Endodermal cell (in vitro differentiated cells): ENCODE results near the gene PRDM12. TPM values are rescaled to one million over a fixed set of nuclear protein-coding genes. Genes with fewer than 3 reads are reported as not detected.

Experiments
- DNase-seq: peaks from one replicate; pipeline ENCODE4 v3.0.0-alpha.2; 2017
- H3K27ac ChIP-seq: 2 replicates; pipeline ENCODE4 v1.5.1; 2013; ENCODE audit warnings: mild to moderate bottlenecking, low read depth, low read length, moderate library complexity
- H3K27me3 ChIP-seq: 2 replicates; pipeline ENCODE4 v1.6.1; 2013; ENCODE audit warnings: mild to moderate bottlenecking, low read length, moderate library complexity; ENCODE audit not compliant: insufficient read depth, control insufficient read depth, poor library complexity, severe bottlenecking
- H3K36me3 ChIP-seq: 2 replicates; pipeline ENCODE4 v1.7.0; 2013; ENCODE audit warnings: mild to moderate bottlenecking, low read length, moderate library complexity; ENCODE audit not compliant: control insufficient read depth, insufficient read depth
- H3K4me1 ChIP-seq: one replicate; pipeline ENCODE4 v1.7.0; 2013; ENCODE audit warnings: low read length; ENCODE audit not compliant: control insufficient read depth, insufficient read depth
- H3K4me3 ChIP-seq: 2 replicates; pipeline ENCODE4 v1.5.1; 2013; ENCODE audit warnings: mild to moderate bottlenecking, low read length, moderate library complexity
- H3K9ac ChIP-seq: 2 replicates; pipeline ENCODE4 v1.6.1; 2013; ENCODE audit warnings: mild to moderate bottlenecking, low read length, moderate library complexity; ENCODE audit not compliant: poor library complexity, severe bottlenecking; ENCODE audit errors: extremely low read depth
- H3K9me3 ChIP-seq: 2 replicates; pipeline ENCODE4 v1.6.1; 2013; ENCODE audit warnings: mild to moderate bottlenecking, low read length, moderate library complexity; ENCODE audit not compliant: control insufficient read depth
- H3K27ac Mint-ChIP-seq: 2 replicates; pipeline ENCODE4 v1.8.0; 2020; ENCODE audit warnings: mixed read lengths
- H3K27me3 Mint-ChIP-seq: 2 replicates; pipeline ENCODE4 v1.8.0; 2021; ENCODE audit warnings: mild to moderate bottlenecking, mixed read lengths; ENCODE audit not compliant: insufficient read depth
- H3K36me3 Mint-ChIP-seq: 2 replicates; pipeline ENCODE4 v1.8.0; 2020; ENCODE audit warnings: low read depth, mixed read lengths
- H3K4me1 Mint-ChIP-seq: 2 replicates; pipeline ENCODE4 v1.8.0; 2020; ENCODE audit warnings: mixed read lengths
- H3K4me3 Mint-ChIP-seq: 2 replicates; pipeline ENCODE4 v1.8.0; 2020; ENCODE audit warnings: mild to moderate bottlenecking, moderate library complexity, mixed read lengths
- H3K9me3 Mint-ChIP-seq: 2 replicates; pipeline ENCODE4 v1.8.0; 2020; ENCODE audit warnings: mild to moderate bottlenecking, mixed read lengths
- CTCF ChIP-seq: fragments of 200-600 bp; sonication (generic); conservative IDR thresholded peaks from 2 replicates; pipeline ENCODE4 v1.5.0; 2021; ENCODE audit warnings: antibody characterized with exemption, mild to moderate bottlenecking
- WGBS, 2 experiments: methylation state at CpG; one replicate each; pipeline versions ENCODE4 v1.1.5 to v1.1.7; 2013; ENCODE audit warnings: missing lambda C conversion rate in 2 of 2, mixed read lengths in 1 of 2; ENCODE audit not compliant: insufficient coverage in 1 of 2, insufficient read length in 1 of 2; 5-methylcytosine and 5-hydroxymethylcytosine counted together
- total RNA-seq, 2 donors: library from RNA; stranded (reverse); fragmentation: NEBNext Ultra II Directional in 1 of 2; extraction: Animal tissue kit (Norgen Biotek cat#: 25700) in 1 of 2; gene quantifications; 2 replicates in 1 of 2; 3 replicates in 1 of 2; pipeline ENCODE4 v1.2.1, GENCODE V29; 2021

The PRDM12 gene
- total RNA-seq, 2 donors from 2014 or later = not detected

- Histone ChIP-seq H3K9me3 (no peaks in the 10 kb centered on the region), H3K4me1 (no peaks in the 10 kb centered on the region), H3K9ac (no peak overlapping the region), H3K27ac (no peak overlapping the region), H3K4me3 (no peak overlapping the region), H3K27me3 (no peaks in the 10 kb centered on the region), H3K36me3 (peaks cover 88% of the 10 kb centered on the region)
- TF ChIP-seq CTCF = no peak
- H3K27me3 Mint-ChIP-seq = no peaks in the 10 kb centered on the region
- peak overlapping the region; percentile 64 for H3K27ac Mint-ChIP-seq
- WGBS, 2 experiments = 89 to 92% methylated on average over 18 to 27 of the region's 27 CpGs
- peaks cover 67% of the 10 kb centered on the region for H3K36me3 Mint-ChIP-seq
- peak; percentile 39 for DNase-seq
- no peaks in the 10 kb centered on the region for H3K9me3 Mint-ChIP-seq
- no peaks in the 10 kb centered on the region for H3K4me1 Mint-ChIP-seq
- no peak overlapping the region for H3K4me3 Mint-ChIP-seq
Observed at GRCh38 chr9:130630506-130631330, 33.7 kb upstream of the PRDM12 start.

GRCh38 chr9:130631331-130632080 lies 32.9 kb upstream of the PRDM12 start:
- Histone ChIP-seq H3K9me3 (no peaks in the 10 kb centered on the region), H3K9ac (no peak overlapping the region), H3K36me3 (peaks cover 85% of the 10 kb centered on the region), H3K27me3 (no peaks in the 10 kb centered on the region), H3K4me3 (no peak overlapping the region), H3K4me1 (no peaks in the 10 kb centered on the region), H3K27ac (no peak overlapping the region)
- H3K4me1 Mint-ChIP-seq = no peaks in the 10 kb centered on the region
- WGBS, 2 experiments = 92 to 94% methylated on average over 15 to 22 of the region's 22 CpGs
- H3K4me3 Mint-ChIP-seq = no peak overlapping the region
- H3K9me3 Mint-ChIP-seq = no peaks in the 10 kb centered on the region
- H3K27me3 Mint-ChIP-seq = no peaks in the 10 kb centered on the region
- TF ChIP-seq CTCF = no peak
- DNase-seq = no peak
- H3K36me3 Mint-ChIP-seq = peaks cover 59% of the 10 kb centered on the region
- no peak overlapping the region for H3K27ac Mint-ChIP-seq

DNA sequence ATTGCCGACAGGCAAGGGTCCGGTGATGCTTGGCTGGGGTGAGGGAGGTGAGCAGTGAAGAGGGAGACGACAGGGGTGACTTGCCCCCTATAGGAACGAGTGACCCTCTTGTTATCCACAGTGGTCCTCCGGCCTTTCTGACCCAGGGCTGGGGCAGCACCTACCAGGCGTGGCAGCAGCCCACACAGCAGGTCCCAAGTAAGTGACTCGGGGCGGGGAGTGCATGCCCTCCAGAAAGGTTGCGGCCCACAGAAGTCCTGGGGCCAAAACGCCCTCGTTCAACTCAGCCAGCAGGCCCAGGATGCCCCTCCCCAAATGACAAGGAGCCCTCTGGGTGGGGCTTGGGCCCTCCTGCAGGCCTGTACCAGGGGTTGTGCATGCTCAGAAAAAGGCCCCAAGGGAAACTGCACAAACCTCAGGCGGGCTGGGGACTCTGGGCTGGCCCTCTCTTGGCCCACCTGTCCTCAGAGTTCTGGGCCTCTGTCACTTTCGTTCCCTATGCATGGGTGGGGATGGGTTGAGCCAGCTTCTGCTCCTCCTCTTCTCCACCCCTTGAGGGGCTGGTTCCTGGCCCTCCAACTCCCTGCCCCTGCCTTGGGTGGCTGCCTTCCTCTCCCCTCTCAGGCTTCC lies 32.2 kb upstream of the PRDM12 start:
- no peak for TF ChIP-seq CTCF
- no peaks in the 10 kb centered on the region for H3K9me3 ChIP-seq
- Mint-ChIP-seq H3K27ac (no peak overlapping the region), H3K27me3 (no peaks in the 10 kb centered on the region), H3K4me1 (no peaks in the 10 kb centered on the region), H3K9me3 (no peaks in the 10 kb centered on the region), H3K36me3 (peaks cover 57% of the 10 kb centered on the region), H3K4me3 (no peak overlapping the region)
- no peak overlapping the region for H3K4me3 ChIP-seq
- H3K4me1 ChIP-seq = no peaks in the 10 kb centered on the region
- no peak overlapping the region for H3K9ac ChIP-seq
- H3K36me3 ChIP-seq = peaks cover 85% of the 10 kb centered on the region
- H3K27me3 ChIP-seq = no peaks in the 10 kb centered on the region
- no peak overlapping the region for H3K27ac ChIP-seq
- WGBS, 2 experiments = 93 to 95% methylated on average over 7 to 13 of the region's 13 CpGs
- DNase-seq = no peak
